ENCODE results near the gene MYO3A.
"Not testable (repeated sequence)": the region's sequence is repeated elsewhere in the genome, so short reads cannot be mapped to it uniquely, and the experiment has no call there.

MYO3A gene

DNA sequence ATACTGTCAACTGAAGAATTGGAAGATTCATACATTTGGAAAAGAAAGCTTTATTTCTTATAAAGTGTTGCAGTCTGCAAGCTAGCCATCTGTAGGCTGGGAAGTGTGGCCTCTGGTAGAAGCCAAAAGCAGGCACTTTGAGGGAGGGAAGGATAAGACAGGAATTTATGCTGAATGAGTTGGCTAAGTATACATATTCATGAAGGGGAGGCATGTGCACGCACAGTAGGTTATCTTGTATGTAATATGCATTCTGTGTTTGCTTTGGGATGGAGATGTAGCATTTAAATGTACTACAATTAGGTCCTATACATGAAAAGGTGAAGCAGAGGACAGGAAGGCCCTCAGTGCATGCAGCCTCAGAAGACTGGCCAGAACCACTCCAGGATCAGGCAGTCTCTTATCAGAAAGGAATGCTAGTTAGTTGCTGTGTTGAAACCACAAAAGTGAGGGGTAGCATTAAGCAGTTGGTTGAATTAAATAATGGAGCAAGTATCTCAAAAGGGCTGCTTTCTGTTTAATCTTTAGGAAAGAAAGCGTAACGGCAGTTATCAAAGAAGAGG lies 40.9 kb downstream of the MYO3A start:
- DNase-seq (ENCODE audit: low spot score): no peak

DNA sequence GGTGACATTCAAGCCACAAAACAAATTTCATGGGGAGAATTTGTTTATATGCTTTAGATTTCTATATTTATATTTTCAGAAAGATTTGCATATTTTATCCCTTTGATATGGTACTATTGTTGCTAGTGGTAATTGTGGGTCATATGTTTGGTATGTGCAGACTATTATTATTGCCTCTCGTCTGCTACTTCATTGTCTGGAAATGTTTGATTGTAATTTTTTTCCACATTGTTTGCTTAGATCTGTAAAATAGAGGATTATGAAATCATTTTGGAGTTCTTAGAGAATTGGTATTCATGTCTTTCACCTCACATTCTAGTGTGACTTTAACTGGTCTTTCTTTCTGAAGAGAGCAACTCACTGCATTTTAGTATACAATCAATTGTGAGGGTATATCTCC lies 44.7 kb downstream of the MYO3A start:
- DNase-seq (ENCODE audit: low spot score): no peak

DNA sequence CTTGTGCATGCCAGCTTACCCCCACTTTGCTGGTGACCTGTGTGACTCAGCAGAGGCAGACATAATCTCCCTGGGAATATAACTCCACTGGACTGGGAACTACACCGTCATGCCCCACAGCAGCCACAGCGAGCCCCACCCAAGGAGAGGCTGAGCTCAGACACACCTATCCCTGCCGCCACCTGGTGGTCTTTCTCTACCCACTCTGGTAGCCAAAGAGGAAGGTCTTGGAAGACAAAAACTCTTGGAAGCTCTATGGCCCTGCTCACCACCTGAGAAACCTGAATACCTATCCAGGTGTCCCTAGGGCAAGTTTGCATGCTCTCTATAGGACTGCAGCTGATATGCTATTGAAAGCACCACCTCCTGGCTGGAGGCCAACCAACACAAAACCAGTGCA lies 48.1 kb downstream of the MYO3A start:
- no peak for DNase-seq (ENCODE audit: low spot score)

DNA sequence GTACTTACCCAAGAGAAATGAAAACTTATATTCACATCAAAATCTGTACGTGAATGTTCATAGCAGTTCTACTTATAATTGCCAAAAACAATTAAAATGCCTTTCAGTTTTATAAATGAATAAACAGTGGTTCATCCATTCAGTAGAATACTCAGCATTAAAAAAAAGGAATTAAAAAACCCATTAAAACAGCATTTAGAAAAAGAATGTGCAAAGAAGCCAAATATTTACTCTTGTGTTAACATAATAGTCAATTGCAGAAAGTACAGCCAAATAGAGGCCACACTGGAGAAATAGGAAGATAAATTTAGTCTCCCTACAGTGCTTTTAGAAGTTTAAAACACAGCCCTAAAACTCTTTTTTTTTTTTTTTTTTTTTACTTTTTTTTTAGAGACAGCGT lies 54.6 kb downstream of the MYO3A start:
- no peak for DNase-seq (ENCODE audit: low spot score)

DNA sequence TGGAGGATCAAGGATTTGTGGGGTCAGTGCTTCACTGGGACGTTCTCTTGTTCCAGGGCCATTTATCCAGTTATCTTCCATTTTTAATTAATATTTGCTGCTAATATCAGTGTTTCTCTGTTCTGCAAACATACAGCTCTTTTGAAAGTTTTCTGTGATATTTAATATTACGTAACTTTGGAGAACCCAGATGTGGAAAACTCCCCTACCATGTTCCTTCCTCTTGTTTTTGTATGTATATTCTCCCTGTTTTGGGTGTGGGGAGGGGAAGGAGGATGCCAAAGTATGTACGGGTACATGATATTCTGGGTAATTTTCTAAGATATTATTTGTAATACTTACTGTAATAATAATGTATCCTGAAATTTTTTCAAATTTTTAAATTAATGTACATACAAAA lies 55.9 kb downstream of the MYO3A start:
- DNase-seq (ENCODE audit: low spot score): no peak

DNA sequence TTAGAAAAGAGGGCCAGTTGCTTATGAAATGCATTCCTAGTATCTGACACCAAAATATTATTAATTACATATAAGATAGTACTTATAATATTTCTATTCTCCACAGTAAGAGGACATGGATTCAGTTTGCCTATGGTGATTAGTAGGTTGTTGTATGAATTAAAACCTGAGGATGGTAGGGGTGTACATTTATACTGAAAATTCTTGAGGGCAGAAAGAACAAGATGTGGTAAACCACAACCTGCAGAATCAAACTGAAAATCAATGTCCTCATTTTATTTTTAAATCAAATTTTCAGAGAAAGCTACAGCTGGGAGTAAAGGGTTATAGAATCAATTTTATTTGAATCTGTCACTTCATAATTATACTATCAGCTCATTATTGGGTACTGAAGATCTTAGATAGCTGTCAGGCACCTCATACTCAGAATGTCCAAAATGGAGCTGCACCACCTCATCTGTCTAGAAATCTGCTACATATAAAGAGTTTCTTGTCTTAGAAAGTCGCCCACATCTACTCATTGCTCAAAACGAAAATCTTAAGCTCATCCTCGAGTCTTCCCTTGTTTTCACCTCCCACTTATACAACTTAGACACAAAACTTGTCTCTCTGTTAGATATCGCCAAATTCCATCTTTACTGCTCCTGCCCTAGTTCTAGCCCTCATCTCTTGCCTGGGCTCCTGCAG lies 65.4 kb downstream of the MYO3A start:
- no peak for DNase-seq (ENCODE audit: low spot score)

DNA sequence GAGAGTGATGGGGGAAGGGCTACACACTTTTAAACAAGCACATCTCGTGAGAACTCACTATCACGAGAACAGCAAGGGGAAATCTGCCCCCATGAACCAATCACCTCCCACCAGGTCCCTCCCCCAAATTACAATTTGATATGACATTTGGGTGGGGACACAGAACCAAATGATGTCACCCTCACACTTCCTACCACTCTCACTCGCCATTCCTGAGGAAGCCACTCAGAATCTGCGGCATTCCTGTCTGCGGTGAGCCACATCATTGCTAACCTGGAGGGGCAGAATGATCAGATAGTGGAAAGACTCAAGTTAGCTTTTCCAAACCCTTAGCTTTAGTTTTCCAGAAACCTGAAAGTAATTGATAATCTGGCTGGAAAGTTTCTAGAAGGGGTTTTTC lies 66.9 kb downstream of the MYO3A start:
- no peak for DNase-seq (ENCODE audit: low spot score)

DNA sequence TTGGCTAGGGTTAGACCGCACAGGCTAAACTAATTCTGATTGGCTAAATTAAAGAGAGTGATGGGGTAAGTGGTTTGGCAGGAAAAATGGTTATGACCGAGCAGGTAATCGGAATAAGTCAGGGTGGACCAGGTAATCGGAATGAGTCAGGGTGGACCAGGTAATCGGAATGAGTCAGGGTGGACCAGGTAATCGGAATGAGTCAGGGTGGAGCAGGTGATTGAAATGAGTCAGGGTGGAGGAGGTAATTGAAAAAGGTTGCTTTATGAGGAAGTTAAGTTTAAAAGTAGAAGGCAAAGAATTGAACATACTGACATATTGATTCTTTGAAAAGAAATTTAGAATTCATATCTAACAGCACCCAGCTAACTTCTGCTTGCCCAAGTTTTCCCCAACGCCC lies 68.4 kb downstream of the MYO3A start:
- not testable (repeated sequence) for DNase-seq (ENCODE audit: low spot score)

DNA sequence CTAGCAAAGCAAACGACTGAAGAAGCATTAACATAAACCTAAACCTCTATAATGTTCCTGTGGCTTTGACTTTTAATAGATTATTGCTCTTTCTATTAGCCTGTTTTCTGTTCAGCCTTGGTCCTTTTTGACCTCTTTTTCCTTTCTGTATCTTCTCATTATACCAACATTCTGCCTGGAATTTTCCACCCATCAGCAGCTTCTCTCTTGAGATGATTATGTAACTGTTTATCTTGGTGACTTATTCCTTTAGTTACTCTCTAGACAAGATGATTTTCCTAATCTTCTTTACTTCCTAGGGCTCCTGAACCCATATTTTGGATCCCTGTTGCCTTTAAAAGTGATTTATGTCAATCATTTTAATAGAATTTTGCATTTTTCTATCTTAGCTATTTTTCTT lies 81.1 kb downstream of the MYO3A start:
- no peak for DNase-seq (ENCODE audit: low spot score)

DNA sequence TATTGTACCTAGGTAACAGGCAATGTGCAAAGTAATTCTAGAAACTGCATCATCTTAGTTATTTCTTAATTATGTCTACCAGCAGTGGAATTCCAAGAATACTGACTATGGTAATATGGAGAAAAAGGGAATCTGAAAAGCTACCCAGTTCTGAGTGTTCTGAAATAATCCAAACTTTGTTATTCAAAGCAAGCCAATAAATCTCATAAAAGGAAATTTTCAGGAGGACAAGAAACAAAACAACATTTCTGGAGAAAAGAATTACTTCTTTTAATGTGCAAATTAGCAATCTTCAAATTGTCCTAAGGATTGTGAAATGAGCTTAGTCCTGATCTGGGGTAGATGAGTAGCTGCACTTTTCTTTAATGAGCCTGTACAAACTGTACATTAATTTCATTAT lies 88.8 kb downstream of the MYO3A start:
- no peak for DNase-seq (ENCODE audit: low spot score)

DNA sequence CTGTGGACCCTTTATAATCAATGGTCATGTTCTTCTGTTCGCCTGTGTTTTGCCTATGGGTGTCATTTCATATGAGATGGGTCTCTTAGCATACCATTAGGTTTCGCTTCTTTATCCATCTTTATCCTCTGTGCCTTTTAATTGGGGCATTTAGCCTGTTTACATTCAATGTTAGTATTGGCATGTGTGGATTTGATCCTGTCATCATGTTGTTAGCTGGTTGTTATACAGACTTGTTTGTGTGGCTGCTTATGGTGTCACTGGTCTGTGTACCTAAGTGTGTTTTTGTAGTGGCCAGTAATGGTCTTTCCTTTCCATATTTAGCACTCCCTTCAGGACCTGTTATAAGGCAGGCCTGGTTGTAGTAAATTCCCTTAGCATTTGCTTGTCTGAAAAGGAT lies 90.3 kb downstream of the MYO3A start:
- no peak for DNase-seq (ENCODE audit: low spot score)

DNA sequence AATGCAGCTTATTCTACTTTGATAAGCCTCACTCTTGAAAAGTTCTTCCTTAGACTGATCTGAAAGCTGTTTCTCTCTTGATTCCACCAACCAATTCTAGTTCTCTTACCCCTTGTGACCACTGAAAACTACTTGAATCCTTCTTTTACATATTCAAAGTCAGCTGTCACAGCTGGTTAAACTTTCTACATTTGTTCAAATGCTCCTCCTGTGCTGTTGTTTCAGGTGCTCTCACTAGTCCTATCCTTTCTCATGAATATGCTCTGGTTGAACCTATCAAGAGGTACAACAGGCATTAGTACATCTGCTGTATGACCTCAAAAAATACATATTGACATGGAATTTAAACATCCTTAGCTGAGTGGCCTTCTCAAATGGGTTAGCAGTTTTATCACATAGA lies 91.5 kb downstream of the MYO3A start:
- no peak for DNase-seq (ENCODE audit: low spot score)

DNA sequence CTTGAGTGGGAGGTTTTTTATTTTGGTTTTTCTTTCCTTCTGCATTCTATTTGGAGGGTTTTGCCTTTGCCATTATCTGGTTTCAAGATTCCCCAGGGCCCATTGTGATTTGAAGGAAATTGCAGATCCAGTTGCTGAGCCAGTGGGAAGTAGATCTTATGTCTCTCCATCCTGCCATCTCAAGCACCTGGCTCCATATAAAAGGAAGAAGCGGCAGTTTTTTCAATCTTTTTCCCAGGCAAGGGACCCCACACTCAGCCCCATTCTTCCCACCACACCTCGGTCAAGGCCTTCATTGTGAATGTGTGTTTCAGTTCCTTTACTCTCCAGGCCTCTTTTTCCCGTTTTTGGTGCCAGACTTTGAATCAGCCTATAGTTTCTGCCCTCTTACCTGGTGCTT lies 95.8 kb downstream of the MYO3A start:
- DNase-seq (ENCODE audit: low spot score): no peak

DNA sequence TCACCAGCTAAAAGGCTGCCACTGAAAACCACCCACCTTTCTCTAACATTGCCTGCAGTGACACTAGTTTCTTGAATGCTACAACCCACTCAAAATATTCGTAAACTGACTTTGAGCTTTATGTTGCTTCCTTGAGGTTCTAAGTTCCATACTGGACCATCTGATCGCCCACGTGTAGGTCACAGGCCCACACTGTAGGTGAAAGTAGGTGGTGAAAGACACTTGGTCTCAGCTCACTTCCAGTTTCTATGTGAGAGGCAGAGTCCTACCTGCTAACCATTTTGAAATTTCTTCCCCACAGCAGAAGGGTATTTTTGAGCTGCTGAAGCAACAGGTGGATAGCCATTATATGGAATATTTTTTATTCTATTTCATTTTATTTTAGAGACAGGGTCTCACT lies 97.3 kb downstream of the MYO3A start:
- no peak for DNase-seq (ENCODE audit: low spot score)

DNA sequence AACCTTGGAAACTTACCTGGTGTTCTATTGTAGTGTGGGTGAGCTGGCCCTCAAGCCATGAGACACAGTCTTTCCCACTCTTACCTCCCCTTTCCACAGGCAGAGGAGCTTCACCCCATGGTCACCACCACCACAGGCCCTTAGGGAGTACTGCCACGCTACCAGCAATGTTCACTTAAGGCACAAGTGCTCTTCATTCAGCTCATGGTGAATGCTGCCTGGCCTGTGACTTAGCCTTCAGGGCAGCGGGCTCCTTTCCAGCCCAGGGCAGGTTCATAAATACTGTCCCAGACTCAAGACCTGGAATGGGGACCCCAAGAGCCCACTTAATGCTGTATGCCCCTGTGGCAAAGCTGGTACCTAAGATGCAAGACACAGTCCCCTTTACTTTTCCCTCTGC lies 109.4 kb downstream of the MYO3A start:
- DNase-seq (ENCODE audit: low spot score): no peak

DNA sequence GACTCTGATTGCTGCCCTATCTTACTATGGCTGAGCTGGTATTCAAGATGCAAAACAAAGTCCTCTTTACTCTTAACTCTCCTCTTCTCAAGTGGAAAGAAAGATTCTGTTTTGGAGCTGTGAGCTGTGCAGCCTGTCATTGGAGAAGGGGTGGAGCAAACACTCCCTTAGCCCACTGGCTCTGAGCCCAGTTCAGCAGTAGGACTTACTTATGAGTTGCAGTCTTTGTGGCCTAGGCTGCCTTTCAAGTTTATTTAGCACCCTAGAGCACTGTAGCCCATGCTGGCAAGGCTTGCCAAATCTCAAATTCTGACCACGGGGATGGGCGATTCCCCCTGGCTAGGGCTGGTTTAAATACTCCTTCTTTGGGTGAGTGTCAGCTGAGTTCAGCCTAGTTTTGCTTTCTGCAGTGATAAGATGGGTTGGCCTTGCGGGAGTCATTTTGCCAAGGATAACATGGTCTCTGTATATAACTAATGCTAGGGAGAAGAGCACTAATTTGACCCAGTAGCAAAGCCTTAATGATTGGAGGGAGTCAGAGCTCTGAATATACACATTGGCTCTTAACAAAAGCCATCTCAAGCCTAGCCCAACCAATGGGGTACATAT lies 110.2 kb downstream of the MYO3A start:
- no peak for DNase-seq (ENCODE audit: low spot score)

DNA sequence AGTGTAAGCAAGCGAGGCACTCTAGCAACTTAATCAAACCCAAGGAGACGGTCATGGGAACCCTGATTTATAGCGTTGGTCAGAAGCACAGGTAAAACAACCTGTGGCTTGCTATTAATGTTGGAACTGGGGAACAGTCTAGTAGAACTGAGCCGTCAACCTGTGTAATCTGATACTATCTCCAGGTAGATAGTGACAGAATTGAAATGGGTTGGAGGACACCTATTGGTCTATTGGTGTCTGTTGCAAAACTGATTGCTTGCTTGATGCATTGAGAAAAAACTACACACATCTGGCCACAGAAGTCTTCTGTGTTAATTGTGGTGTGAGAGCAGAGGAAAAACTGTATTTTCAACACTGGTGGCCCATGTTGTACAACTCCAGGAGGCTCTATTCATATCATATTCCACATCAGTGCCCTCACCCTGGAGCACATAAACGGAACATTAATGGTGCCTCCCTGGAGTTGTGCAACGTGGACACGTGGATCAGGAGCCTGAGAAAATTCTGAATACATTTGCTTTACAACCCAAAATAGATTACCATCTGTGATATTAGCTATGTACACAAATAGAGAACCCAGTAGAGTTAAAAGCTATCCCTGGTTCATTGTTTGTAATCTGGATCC lies 112.2 kb downstream of the MYO3A start:
- DNase-seq (ENCODE audit: low spot score): no peak

DNA sequence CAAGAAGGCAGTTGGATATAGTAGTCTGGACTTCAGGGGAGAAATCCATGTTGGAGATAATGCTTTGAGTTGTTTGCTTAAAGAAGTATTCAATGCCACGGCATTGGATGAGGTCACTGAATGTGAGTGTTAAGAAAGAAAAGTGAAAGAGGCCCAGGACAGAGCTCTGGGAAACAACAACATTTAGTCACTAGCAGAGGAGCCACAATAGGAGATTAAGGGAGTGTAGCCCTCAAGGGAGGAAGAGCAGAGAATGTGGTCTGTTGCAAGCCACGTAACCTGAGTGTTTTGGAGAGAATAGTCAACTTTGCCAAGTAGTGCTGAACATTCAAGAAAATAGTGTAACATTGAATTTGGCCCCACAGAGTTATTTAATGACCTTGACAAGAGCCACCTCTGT lies 114.7 kb downstream of the MYO3A start:
- no peak for DNase-seq (ENCODE audit: low spot score)

DNA sequence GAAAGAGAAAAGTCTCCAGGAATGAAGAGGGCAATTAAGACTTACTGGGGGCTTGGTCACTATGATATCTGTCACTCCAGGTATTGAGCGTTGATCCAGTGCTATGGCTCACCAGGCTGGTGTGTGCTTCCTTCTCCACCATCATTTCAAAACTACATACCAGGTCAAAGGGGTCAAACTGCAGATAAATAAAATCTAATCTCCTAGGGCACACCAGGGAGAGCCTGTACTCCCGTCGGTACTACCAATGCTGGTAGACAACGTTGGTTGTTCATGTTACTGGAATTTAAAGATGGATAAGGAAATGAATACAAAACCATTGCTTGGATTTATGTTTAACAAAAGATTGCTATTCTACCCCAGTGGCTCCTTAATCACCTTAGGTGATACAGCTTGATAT lies 118.3 kb downstream of the MYO3A start:
- no peak for DNase-seq (ENCODE audit: low spot score)

DNA sequence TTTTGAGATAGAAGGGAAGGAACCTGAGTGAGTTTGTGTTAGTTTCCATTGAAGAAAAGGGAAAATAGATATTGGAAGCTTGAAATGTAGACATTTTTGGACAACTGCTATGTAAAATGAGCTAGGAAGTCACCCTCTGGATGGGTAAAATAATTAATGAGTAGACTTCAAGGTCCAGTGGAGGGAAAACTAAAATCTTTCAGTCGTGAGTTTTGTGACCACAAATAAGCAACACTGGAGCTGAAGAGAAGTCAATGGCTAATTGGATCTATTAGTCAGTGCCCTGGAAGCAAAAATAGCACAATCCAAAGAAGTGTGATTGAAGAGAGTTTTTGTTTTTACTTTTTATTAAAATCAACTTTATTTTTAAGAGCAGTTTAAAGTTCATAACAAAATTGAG lies 123.4 kb downstream of the MYO3A start:
- no peak for DNase-seq (ENCODE audit: low spot score)

DNA sequence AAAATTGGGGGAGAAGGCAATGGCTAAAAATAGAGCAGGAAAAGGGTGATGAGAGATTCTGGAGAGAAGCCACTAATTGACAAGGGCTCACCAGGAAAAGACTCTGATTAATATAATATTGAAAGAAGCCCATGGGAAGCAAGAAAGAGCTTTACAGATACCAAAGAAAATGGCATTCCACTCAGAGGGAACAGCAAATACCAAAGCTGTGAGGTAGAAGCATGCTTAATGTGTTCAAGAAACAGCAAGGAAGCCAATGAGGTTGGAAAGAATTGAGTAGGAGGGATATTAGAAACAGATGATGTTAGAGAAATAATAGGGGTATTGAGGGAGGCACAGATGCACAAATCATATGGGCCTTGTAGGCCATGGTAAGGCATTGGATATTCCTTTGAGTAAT lies 130.1 kb downstream of the MYO3A start:
- no peak for DNase-seq (ENCODE audit: low spot score)

DNA sequence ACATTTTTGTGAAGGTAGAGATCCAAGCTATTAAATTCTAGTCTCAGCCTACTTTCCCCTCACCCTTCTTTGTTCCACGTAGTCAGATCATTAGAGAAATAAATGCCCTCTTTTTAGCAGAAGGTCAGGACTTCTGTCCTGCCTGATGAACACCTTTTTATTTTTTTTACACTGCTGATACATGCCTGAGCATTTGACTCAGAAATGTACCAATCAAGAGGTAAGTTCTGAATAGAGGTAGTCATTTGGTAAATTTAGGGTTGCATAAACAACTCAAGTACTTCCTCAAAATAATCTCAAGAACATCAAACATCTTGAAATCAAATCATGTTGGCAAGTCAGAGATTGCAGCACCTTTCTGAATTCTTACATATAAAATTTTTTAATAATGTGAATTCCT lies 133.7 kb downstream of the MYO3A start:
- DNase-seq (ENCODE audit: low spot score): no peak

DNA sequence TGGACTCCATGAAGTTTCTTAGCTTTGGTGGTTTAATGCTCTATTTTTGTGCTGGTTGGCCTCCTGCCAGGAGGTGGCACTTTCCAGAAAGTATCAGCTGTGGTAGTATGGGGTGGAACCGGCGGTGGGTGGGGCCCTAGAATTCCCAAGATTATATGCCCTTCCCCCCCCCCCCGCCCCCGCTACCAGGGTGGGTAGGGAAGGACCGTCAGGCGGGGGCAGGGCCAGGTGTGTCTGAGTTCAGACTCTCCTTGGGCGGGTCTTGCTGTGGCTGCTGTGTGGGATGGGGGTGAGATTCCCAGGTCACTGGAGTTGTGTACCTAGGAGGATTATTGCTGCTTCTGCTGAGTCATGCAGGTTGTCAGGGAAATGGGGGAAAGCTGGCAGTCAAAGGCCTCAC lies 146.9 kb downstream of the MYO3A start:
- not testable (repeated sequence) for DNase-seq (ENCODE audit: low spot score)

DNA sequence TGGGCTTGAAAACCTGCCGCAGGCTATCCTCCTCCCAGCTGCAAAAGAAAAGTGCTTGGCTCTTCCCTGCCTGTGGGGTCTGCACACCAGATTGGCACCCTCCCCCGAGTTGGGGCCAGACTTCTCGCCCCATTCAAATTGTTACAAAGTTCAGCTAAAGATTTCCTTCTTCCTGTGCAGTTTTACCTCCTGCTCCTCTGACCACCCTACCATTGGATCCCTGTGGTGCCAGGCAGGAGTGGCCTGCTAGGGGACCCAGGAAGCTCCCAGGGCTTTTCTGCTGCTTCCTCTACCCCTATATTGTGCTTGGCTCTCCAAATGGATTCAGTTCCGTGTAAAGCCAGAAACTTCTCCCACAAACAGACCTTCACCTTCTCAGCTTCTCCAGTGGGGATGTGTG lies 147.4 kb downstream of the MYO3A start:
- DNase-seq (ENCODE audit: low spot score): no peak

Measured in AG20443 (cell line).